Tibial nerve (tissue), 4 donors: ENCODE data around the gene SLC7A1.

Experiments
- EP300 ChIP-seq, 2 donors: sonication (generic); formaldehyde crosslinking; IDR thresholded peaks; one replicate each; pipeline ENCODE4 v1.6.1; 2017; ENCODE audit warnings: antibody characterized with exemption in 2 of 2, mild to moderate bottlenecking in 1 of 2
- TF ChIP-seq, protein P1 (sequence below), 5 experiments: fragments of 200-600 bp in 3 of 5; fragments of 450-650 bp in 2 of 5; sonication (generic) in 3 of 5; IDR thresholded peaks; one replicate each; pipeline ENCODE4 v1.5.1; 2016 to 2019; ENCODE audit warnings: antibody characterized with exemption in 5 of 5, mild to moderate bottlenecking in 3 of 5, moderate library complexity in 2 of 5

DNA sequence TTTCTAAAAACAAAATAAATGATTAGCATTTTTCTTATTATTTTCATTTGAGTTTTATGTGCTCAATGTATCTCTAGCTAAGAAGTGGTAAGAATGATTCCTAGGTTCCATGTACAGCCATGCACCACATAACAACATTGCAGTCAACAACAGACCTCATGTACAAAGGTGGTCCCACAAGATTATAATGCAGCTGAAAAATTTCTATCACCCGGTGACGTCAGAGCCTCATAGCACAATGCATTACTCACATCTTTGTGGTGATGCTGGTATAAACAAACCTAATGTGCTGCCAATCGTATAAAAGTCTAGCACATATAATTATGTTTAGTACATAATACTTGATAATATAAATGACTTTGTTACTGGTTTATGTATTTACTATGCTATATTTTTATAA is 120.5 kb downstream of the SLC7A1 start:
- TF ChIP-seq, protein P1, sequence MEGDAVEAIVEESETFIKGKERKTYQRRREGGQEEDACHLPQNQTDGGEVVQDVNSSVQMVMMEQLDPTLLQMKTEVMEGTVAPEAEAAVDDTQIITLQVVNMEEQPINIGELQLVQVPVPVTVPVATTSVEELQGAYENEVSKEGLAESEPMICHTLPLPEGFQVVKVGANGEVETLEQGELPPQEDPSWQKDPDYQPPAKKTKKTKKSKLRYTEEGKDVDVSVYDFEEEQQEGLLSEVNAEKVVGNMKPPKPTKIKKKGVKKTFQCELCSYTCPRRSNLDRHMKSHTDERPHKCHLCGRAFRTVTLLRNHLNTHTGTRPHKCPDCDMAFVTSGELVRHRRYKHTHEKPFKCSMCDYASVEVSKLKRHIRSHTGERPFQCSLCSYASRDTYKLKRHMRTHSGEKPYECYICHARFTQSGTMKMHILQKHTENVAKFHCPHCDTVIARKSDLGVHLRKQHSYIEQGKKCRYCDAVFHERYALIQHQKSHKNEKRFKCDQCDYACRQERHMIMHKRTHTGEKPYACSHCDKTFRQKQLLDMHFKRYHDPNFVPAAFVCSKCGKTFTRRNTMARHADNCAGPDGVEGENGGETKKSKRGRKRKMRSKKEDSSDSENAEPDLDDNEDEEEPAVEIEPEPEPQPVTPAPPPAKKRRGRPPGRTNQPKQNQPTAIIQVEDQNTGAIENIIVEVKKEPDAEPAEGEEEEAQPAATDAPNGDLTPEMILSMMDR (IDR thresholded peaks at IDR 0.05) = no peak
- TF ChIP-seq EP300 (IDR thresholded peaks at IDR 0.05) = no peak
